Inflammatory macrophage (primary cell): ENCODE measurements around the gene CORO7.

Experiments
- DNase-seq, 2 donors: peaks; one replicate each; pipeline ENCODE4 v3.0.0-alpha.2; 2020 to 2022

CORO7 gene

DNA sequence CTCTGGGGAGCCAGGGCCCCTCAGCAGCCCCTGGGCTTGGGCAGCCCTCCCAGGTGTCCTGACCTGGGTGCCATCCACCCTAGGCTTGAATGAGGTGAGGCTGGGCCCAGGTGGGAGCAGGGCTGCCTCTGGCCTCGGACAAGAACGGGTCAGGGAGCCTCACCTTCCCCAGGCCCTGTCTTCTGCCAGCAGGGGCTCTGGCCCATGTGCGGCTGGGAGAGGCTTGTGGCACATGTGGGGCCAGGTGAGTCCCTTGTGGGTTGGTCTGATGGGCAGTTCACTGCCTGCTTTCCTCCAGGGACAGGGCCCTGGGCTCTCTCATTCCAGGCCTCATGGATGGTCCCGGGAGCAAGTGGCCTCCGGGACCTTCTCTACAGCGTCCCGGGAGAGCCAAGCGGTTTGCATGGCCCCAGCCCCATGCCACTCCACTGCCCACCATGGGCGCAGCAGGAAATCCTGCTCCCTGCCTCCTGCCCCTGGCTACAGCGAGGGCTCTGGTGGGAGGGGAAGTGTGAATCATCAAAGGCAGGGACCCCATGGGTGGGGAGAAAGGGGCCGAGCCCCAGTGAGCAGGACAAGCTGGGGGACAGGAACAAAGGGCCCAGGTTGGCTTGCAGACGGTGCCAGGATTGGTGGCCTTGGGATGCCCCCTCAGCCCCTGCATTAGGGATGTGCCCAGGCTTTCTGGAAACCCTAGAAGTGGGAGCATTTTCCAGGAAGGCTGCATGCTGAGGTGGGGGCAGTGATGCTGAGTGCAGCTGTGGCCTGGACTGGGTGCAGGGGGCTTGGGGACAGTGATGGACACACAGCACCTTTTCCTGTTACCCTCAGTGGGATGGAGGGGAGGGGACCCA, 32.6 kb downstream of the CORO7 start:
- DNase-seq = no peak

DNA sequence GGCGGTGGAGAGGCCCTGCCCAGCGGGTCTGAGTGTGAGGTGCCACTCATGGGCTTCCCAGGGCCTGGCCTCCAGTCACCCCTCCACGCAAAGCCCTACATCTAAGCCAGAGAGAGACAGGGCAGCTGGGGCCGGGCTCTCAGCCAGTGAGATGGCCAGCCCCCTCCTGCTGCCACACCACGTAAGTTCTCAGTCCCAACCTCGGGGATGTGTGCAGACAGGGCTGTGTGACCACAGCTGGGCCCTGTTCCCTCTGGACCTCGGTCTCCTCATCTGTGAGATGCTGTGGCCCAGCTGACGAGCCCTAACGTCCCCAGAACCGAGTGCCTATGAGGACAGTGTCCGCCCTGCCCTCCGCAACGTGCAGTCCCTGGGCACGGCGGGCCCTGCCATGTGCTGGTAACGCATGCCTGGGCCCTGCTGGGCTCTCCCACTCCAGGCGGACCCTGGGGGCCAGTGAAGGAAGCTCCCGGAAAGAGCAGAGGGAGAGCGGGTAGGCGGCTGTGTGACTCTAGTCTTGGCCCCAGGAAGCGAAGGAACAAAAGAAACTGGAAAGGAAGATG, 33.5 kb downstream of the CORO7 start:
- no peak for DNase-seq

DNA sequence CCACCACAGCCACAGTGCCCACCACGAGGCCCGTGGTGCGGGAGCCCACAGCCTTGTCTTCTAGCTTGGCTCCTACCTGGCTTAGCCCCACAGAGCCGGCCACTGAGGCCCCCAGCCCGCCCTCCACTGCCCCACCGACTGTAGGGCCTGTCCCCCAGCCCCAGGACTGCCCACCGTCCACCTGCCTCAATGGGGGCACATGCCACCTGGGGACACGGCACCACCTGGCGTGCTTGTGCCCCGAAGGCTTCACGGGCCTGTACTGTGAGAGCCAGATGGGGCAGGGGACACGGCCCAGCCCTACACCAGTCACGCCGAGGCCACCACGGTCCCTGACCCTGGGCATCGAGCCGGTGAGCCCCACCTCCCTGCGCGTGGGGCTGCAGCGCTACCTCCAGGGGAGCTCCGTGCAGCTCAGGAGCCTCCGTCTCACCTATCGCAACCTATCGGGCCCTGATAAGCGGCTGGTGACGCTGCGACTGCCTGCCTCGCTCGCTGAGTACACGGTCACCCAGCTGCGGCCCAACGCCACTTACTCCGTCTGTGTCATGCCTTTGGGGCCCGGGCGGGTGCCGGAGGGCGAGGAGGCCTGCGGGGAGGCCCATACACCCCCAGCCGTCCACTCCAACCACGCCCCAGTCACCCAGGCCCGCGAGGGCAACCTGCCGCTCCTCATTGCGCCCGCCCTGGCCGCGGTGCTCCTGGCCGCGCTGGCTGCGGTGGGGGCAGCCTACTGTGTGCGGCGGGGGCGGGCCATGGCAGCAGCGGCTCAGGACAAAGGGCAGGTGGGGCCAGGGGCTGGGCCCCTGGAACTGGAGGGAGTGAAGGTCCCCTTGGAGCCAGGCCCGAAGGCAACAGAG, 34.2 kb downstream of the CORO7 start:
- no peak for DNase-seq

DNA sequence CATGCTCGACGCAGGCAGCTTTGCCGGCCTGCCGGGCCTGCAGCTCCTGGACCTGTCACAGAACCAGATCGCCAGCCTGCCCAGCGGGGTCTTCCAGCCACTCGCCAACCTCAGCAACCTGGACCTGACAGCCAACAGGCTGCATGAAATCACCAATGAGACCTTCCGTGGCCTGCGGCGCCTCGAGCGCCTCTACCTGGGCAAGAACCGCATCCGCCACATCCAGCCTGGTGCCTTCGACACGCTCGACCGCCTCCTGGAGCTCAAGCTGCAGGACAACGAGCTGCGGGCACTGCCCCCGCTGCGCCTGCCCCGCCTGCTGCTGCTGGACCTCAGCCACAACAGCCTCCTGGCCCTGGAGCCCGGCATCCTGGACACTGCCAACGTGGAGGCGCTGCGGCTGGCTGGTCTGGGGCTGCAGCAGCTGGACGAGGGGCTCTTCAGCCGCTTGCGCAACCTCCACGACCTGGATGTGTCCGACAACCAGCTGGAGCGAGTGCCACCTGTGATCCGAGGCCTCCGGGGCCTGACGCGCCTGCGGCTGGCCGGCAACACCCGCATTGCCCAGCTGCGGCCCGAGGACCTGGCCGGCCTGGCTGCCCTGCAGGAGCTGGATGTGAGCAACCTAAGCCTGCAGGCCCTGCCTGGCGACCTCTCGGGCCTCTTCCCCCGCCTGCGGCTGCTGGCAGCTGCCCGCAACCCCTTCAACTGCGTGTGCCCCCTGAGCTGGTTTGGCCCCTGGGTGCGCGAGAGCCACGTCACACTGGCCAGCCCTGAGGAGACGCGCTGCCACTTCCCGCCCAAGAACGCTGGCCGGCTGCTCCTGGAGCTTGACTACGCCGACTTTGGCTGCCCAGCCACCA, 35.1 kb downstream of the CORO7 start:
- DNase-seq = no peak

DNA sequence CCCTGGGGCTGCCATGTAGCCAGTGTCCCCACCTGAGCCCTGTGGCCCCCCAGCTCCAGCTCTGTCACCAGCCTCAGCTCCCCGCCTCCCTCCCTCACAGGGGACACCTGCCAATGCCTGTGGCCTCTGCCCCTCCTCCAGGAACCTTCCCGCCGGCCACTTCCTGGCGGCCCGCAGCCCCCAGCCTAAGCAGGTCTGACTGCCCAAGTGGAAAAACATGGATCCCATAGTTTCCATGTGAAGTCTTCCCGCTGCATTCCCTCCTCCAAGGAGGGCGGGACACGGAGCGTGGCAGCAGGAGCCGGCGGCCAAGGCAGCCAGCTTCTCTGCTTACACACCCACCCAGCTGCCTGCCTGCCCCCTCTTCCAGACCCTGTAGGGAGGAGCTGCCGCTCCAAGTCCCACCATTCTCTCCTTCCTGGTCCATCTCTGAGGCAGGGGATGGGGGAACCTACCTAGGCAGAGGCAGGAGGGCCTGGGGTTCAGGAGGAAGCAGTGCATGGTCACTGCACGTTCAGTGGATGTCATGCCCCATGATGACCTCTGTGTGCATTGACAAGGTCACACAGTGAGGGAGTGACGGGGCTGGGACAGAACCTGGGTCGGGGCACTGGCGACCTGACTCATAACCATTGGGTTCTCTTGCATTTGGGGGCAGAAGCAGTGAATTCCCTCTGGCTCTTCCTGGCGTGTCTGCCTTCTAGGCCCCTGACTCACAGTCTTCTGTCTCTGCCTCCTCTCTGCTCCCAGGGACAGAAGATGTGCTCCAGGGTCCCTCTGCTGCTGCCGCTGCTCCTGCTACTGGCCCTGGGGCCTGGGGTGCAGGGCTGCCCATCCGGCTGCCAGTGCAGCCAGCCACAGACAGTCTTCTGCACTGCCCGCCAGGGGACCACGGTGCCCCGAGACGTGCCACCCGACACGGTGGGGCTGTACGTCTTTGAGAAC, 36.0 kb downstream of the CORO7 start:
- DNase-seq = no peak

DNA sequence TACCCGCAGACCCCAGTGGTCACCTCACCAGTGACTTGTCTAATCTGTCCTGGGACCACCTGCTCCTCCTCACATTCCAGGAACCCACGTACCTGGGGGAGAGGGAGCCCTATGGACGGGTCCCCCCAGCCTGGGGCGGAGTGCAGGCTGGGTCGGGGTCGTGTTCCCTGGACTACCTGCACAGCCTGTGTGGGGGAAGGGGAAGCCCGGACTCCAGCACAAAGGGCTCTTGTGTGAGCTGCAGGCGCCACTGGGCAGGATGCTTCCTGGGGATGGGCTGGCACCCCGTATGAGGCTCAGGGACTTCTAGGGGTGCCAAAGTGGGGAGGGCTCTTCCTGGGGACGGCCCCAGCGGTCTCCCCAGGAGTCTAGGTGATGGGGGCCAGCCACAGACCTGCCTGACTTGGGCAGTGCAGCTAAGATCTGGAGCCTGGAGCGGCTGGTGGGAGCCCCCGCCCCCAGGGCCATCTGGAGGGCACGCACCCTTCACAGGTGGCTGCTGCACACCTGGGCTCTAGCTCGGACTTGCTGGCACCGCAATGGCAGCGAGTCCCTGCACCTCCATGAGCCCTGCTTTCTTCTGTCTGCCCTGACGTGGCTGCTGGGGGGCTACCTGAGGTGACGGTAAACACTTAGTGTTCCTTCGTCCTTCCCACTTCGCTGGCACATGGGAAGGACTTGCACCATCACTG, 37.3 kb downstream of the CORO7 start:
- DNase-seq = no peak

DNA sequence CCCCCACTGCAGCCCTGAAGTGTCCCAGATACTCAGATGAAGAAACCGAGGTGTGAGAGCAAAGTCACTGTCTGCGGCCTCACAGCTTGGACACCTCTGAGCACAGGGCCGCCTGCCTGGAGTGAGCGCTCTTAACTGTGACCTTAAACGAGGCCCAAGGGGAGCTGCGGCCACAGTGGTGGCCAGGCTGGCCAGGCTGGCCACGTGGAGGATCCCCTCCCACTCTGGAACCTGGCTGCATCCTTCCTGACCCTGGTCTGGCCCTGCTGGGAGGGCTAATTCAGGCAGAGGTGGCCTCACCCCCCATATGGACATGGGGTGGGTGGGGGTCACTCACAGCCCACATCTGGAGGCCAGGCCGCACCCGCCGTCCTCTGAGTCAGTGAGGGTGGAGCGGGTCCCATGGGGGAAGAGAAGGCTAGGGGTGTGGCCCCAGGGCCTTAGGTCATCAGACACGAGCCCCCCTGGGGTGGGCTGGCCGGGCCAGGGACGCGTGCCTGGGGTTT, 38.2 kb downstream of the CORO7 start:
- no peak for DNase-seq

DNA sequence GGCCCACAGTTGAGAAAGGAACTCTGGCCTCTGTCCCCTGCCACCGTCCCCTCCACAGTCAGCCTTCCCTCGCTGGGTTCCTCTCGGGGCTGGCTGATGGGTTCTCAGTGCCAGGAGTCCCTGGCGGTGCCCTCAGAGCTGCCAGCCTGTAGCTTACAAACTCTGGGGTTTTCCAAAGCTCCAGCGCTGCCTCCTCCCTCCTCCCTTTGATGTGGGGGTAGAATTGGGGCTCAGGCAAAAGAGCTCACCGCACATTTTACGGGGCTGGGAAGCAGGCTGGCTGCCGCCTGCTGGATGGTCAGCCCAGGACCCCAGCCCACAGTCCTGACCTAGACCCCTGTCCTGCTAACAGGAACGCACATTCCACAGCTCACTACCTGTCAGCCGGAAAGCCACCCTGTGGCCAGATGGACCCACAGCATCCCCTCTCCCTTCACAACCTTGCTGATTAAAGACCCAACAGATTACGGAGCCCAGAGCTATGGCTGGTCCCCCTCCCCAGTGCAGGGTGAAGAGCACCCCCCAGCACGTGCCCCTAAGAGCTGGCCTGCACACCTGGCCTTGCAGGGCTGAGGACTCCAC, 38.7 kb downstream of the CORO7 start:
- DNase-seq = no peak

DNA sequence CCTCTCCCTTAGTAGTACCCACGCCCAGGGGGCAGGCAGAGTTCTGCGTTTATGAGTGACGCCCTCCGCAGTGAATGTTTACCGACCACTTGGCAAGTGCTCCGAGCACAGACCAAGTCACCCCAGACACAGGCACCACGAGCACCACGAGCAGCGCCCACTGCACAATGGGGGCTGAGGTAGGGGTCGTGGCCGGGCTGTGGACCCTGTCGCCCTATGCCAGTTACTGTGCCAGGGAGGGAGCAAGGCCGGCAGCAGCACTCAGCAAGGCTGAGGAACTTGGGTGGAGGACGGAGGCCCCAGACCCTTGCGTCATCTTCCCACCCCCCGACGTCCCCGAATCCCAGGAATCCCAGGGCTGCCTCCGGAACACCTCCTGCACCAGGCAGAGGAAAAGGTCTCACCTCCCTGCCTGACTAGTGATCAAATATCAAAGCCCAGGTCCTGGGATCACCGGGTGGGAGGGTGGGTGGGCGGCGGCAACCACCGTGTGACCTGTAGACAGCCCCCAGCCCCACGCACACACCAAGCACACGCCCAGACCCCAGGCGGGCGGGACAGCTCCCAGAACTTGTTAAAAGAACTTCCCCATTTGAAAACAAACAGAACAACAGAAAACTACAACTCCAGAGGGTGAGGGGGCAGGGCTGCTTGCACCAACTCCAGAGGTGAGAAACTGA, 39.4 kb downstream of the CORO7 start:
- DNase-seq = no peak

DNA sequence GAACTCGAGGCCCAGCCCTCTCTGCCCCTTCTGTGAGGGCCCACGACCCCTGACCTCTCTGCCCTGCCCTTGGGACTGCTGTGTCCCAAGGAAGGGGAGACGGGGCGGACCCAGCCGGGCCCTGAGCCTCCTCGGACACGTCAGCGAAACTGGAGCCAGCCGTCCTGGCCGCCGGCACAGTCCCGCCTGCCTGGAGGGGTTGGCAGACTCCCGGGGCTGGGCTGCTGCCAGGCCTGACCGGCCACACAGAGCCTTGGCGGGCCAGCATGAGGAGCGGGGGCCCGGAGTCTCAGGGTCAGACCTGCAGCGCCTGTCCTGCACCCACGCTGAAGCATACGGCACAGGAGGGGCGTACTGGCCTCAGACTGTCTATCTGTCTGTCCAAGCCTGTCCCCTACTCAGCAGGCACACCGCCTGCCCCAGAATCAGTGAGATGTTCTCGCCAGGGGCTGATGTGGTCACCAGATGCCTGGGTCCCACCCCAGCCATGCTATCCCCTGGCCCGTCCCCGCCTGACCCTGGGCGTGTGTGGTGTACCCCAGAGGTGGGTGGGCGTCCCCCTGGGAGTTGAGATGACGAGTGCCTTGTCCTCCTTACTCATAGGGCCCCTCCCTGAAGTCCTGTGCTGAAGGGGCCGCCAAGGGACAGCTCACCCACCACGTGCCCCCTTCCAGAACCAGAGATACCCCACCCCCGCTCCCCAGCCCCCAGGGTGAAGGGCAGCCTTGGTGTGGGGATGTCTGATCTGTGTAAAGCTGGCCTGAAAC, 40.1 kb downstream of the CORO7 start:
- DNase-seq = no peak

DNA sequence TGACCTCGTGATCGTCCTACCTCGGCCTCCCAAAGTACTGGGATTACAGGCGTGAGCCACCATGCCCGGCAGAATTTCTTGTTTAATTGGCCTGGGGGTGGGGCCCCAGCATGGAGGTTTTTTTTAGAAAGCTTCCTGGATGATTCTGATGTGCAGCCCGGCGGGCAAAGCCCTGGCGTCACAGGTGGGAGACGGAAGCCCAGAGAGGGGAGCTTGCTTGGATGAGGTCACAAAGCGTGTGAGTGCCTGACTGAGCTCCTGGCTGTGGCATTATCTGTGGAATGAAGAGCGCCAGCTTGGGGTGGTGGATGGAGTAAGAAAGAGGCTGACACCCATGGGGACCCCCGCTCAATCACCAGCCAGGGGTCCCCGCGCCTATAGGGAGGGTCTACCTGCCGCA, 40.7 kb downstream of the CORO7 start:
- DNase-seq = no peak

DNA sequence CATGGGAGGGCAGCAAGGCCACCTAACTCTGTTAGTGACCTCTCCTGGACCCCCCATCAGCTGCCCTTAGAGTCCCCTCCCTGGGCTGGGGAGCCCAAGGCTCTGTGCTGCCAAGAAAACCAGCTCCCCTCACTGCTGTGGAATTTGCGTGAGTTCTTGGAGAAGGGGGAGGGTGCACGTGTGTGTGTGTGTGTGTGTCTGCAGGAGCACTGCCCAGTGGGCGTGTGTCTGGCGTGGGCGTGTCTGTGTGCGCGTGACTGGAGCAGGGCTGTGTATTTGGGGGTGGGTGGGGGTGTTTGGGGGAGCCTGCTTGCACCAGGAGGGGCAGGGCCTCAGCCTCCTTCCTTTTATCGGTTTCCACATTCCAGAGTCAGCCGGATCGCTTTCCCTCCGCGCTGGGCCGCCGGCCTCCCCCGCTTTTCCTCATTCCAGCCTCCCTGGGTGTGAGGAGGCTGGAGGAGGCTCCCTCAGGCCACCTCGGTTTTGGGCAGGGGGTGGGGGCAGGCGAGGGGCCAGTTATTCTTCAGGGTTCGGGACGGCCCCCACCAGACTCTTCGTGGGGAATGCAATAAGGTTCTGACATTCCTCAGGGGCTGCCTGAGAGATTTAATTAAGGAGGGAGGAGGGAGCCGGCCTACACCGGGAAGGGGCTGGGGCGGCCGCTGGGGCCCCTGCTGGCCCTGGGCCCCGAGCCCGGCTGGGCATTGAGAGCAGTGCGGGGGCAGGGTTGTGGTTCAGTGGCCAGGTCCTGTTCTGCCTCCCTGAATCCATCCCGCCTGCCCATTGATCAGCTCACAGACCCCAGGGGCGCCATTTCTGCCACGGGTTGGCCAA, 42.3 kb downstream of the CORO7 start:
- DNase-seq = peak in 1 of 2 donors; percentile 21

DNA sequence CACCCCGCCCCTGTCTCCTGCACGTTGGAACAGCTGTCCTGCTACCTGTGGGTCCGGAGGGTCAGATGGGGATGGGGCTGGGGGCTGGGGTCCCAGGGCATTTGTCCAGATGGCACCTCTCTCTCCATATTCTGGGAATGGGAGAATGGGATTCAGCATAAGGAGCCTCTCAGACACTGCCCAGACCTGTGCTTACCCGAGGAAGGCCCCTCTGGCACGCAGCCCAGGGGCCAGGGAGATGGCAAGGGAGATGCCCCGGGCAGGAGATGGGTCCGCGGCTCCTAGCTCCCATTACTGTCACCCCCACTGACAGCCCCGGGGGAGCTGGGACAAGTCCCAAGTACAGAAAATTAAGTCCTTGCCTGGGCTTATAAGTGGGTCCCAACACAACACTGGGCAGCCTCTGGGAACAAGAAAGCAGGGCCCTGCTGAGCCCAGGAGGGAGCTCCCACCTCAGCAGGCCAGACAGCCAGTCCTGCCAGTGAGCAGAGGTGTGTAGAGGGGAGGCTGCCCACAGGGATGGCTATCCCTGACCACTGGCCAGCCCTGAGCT, 43.0 kb downstream of the CORO7 start:
- DNase-seq = no peak

DNA sequence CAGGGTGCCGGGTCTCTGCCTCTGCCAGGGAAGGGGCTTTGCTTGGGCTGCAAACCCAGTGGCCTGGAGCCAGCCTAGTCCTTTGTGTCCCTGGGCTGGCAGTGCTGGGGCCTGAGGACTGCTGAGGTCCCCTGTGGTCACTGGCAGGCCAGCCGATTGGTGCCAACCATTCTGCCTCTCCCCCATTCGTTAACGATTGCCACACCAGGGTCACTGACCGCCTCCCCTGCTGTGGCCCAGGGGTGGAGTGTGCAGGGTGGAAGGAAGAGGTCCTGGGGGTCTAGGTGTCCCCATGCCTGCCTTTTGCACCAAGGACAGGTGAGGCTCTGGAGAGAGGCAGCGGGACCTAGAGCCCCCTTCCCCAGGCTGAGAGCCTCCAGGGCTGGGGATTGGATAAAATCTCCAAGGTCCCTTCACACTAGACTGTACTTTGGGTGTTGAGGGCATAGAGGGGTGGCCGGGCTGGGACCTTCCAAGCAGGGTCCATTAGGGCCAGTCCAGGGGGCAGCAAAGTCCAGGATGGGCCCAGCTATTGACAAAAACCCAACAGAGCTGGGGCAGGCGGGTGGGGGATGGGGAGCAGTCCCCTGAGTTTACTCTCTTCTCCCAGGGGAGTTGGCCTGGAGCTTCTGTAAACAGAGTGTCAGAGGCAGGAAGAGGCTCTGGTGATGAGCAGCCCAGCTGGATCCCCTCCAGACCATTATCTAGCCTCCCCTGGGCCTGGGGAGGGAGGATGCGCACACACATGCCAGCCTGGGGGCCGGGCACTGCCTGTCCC, 43.6 kb downstream of the CORO7 start:
- DNase-seq = no peak

DNA sequence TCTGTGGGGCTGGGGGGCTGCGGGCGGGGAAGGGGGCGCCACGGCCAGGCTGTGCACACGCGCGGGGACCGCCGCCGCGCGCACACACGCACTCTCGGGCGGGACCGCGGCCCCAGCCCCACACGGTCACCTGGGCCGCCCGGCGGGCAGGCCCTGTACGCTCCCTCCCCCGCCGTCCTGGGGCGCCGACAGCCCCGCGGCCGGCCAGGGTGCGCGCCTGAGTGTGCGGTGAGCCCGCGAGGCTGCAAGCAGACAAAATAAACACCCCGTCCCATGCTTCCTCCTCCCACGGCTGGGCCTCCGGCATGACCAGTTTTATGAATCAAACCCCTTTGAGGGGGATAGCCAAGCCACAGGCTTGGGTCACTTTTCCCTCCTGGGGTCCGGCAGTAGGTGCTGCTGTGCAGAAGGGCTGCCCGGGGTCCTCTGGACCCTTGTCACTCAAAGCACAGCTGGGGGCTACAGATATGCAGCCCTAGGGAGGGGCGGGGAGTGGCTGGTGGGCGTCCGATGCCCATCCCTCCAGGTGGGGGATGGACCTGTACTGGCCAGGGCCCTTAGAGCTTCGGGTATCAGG, 44.3 kb downstream of the CORO7 start:
- peak; percentile 22 to 43 for DNase-seq

DNA sequence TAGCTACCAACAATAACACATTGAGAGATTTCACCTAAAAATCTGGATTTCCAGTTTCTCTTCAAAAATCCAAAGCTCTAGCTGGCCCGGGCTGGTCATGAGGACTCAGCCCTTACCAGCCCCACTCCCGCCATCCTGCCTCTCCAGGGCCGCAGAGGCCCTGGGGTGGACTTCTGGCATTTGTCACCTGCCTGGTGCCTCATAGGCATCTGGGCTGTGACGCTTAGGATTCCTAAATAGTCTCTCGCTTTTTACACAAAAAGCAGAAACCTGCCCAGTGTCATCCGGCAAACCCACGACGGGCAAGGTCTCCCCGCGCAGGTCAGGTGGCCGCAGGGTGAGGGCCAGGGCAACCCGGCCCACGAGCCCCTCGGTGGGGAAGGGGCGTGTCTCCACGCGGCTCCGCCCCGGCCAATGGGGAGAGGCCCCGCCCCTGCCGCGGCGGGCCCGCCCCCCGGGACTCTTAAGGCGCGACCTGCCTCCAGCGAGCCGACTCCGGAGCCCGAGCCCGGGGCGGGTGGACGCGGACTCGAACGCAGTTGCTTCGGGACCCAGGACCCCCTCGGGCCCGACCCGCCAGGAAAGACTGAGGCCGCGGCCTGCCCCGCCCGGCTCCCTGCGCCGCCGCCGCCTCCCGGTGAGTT, 44.9 kb downstream of the CORO7 start, which contains the start of gene VASN:
Gene VASN (plus strand): TSS at position 492 of the 644 bp plus-strand sequence. CDS start 9,030 bp downstream, outside the sequence.
- DNase-seq = peak; percentile 32 to 57
